ENCODE results near the gene MAPRE3.
"Not testable (repeated sequence)": the region's sequence is repeated elsewhere in the genome, so short reads cannot be mapped to it uniquely, and the experiment has no call there.

Gene MAPRE3

GRCh38 chr2:27065128-27065527 is 94.7 kb downstream of the MAPRE3 start:
- no peak for DNase-seq (ENCODE audit: extremely low read depth in 1 of 2, low read depth in 1 of 2)

GRCh38 chr2:27067385-27067784 is 96.9 kb downstream of the MAPRE3 start:
- DNase-seq (ENCODE audit: extremely low read depth in 1 of 2, low read depth in 1 of 2), result no peak

- DNase-seq (ENCODE audit: extremely low read depth in 1 of 2, low read depth in 1 of 2), result no peak
Measured at GRCh38 chr2:27069436-27069835, 99.0 kb downstream of the MAPRE3 start.

GRCh38 chr2:27069961-27070618 is 99.7 kb downstream of the MAPRE3 start:
- DNase-seq (ENCODE audit: extremely low read depth in 1 of 2, low read depth in 1 of 2), result no peak

GRCh38 chr2:27070653-27071276 is 100.3 kb downstream of the MAPRE3 start:
- DNase-seq (ENCODE audit: extremely low read depth in 1 of 2, low read depth in 1 of 2), result no peak

- peak; percentile 57 to 81 for DNase-seq (ENCODE audit: extremely low read depth in 1 of 2, low read depth in 1 of 2)
Measured at GRCh38 chr2:27071277-27071989, 101.0 kb downstream of the MAPRE3 start, which contains the start of gene OST4. TSS of gene OST4 (minus strand) at chr2:27071654.

GRCh38 chr2:27071990-27072830 is 101.8 kb downstream of the MAPRE3 start:
- no peak for DNase-seq (ENCODE audit: extremely low read depth in 1 of 2, low read depth in 1 of 2)

GRCh38 chr2:27072920-27073319 is 102.5 kb downstream of the MAPRE3 start:
- no peak for DNase-seq (ENCODE audit: extremely low read depth in 1 of 2, low read depth in 1 of 2)

GRCh38 chr2:27073782-27074181 is 103.3 kb downstream of the MAPRE3 start:
- DNase-seq (ENCODE audit: extremely low read depth in 1 of 2, low read depth in 1 of 2), result no peak

GRCh38 chr2:27074738-27075565 is 104.5 kb downstream of the MAPRE3 start:
- DNase-seq (ENCODE audit: extremely low read depth in 1 of 2, low read depth in 1 of 2), result no peak

GRCh38 chr2:27075566-27075871 is 105.1 kb downstream of the MAPRE3 start:
- DNase-seq (ENCODE audit: extremely low read depth in 1 of 2, low read depth in 1 of 2), result not testable (repeated sequence)

GRCh38 chr2:27076323-27076722 is 105.9 kb downstream of the MAPRE3 start:
- no peak for DNase-seq (ENCODE audit: extremely low read depth in 1 of 2, low read depth in 1 of 2)

All from activated CD8-positive, alpha-beta memory T cell treated with anti-CD3 and anti-CD28 coated beads for 1 hour (primary cell).